ENCODE data around the gene PREX1. TPM values are rescaled to one million over a fixed set of nuclear protein-coding genes. Genes with fewer than 3 reads are reported as not detected.

Gene PREX1
- polyA plus RNA-seq, 1 donor (not counting 4 experiments of a cell fraction or from before 2014, with no cell fraction given): 0.22 TPM

- H3K4me3 ChIP-seq (ENCODE audit: control insufficient read depth in 2 of 3, extremely low read depth in 1 of 3, insufficient read depth in 2 of 3, low read depth in 1 of 3, low read length in 3 of 3): no peak overlapping the region
- no peak for TF ChIP-seq EZH2 (IDR thresholded peaks at IDR 0.05; ENCODE audit: low read length)
- no peak for TF ChIP-seq CTCF (optimal IDR thresholded peaks at IDR 0.05 in 1 of 3, IDR thresholded peaks at IDR 0.05 in 1 of 3, conservative IDR thresholded peaks at IDR 0.05 in 1 of 3; ENCODE audit: extremely low read depth in 1 of 3, insufficient read depth in 2 of 3, low read length in 3 of 3)
- H3K27ac ChIP-seq (ENCODE audit: control insufficient read depth, insufficient read depth, low read length): no peak overlapping the region
- H3K9me3 ChIP-seq (ENCODE audit: control insufficient read depth, low read depth, low read length): no peaks in the 10 kb centered on the region
- H3K9ac ChIP-seq (ENCODE audit: control insufficient read depth, extremely low read depth, insufficient read depth, low read length): no peak overlapping the region
- dilution Hi-C loops (cut with MboI; ENCODE audit: extremely low pct_ligation_motif_present, low sequenced_read_pairs): loop anchor here (25.0 kb wide), 1 partner anchor 259 kb away; the partner anchor contains the start of gene ARFGEF2
- no peaks in the 10 kb centered on the region for H3K79me2 ChIP-seq (ENCODE audit: control insufficient read depth, insufficient read depth, low read length)
- H2AFZ ChIP-seq (ENCODE audit: control insufficient read depth, low read length): no peak overlapping the region
- no peaks in the 10 kb centered on the region for H3K36me3 ChIP-seq (ENCODE audit: control insufficient read depth in 2 of 2, extremely low read depth in 1 of 2, insufficient read depth in 2 of 2, low read length in 2 of 2)
- H3K4me1 ChIP-seq (ENCODE audit: control insufficient read depth, extremely low read depth, insufficient read depth, low read length): no peaks in the 10 kb centered on the region
- no peaks in the 10 kb centered on the region for H3K9me1 ChIP-seq (ENCODE audit: control insufficient read depth, extremely low read depth, insufficient read depth, low read length)
- FAIRE-seq (no peak), DNase-seq (ENCODE audit: low read depth, low spot score) (no peak)
- no peak overlapping the region for H3K4me2 ChIP-seq (ENCODE audit: control insufficient read depth, extremely low read depth, insufficient read depth, low read depth, low read length)
- no peaks in the 10 kb centered on the region for H4K20me1 ChIP-seq (ENCODE audit: control insufficient read depth, extremely low read depth, insufficient read depth, low read length)
- H3K27me3 ChIP-seq (ENCODE audit: control insufficient read depth, extremely low read depth, insufficient read depth, low read length): peaks cover 39% of the 10 kb centered on the region
Measured at GRCh38 chr20:48653706-48654051, 174.1 kb downstream of the PREX1 start.

- H3K4me3 ChIP-seq (ENCODE audit: control insufficient read depth in 2 of 3, extremely low read depth in 1 of 3, insufficient read depth in 2 of 3, low read depth in 1 of 3, low read length in 3 of 3): no peak overlapping the region
- peaks cover 34% of the 10 kb centered on the region for H3K27me3 ChIP-seq (ENCODE audit: control insufficient read depth, extremely low read depth, insufficient read depth, low read length)
- no peaks in the 10 kb centered on the region for H3K4me1 ChIP-seq (ENCODE audit: control insufficient read depth, extremely low read depth, insufficient read depth, low read length)
- no peak overlapping the region for H3K27ac ChIP-seq (ENCODE audit: control insufficient read depth, insufficient read depth, low read length)
- H3K36me3 ChIP-seq (ENCODE audit: control insufficient read depth in 2 of 2, extremely low read depth in 1 of 2, insufficient read depth in 2 of 2, low read length in 2 of 2): no peaks in the 10 kb centered on the region
- H4K20me1 ChIP-seq (ENCODE audit: control insufficient read depth, extremely low read depth, insufficient read depth, low read length): no peaks in the 10 kb centered on the region
- no peaks in the 10 kb centered on the region for H3K9me3 ChIP-seq (ENCODE audit: control insufficient read depth, low read depth, low read length)
- no peaks in the 10 kb centered on the region for H3K79me2 ChIP-seq (ENCODE audit: control insufficient read depth, insufficient read depth, low read length)
- H3K9ac ChIP-seq (ENCODE audit: control insufficient read depth, extremely low read depth, insufficient read depth, low read length): no peak overlapping the region
- no peak overlapping the region for H3K4me2 ChIP-seq (ENCODE audit: control insufficient read depth, extremely low read depth, insufficient read depth, low read depth, low read length)
- DNase-seq (ENCODE audit: low read depth, low spot score) (no peak), FAIRE-seq (no peak)
- H2AFZ ChIP-seq (ENCODE audit: control insufficient read depth, low read length): no peak overlapping the region
- TF ChIP-seq EZH2 (IDR thresholded peaks at IDR 0.05; ENCODE audit: low read length): no peak
- TF ChIP-seq CTCF (optimal IDR thresholded peaks at IDR 0.05 in 1 of 3, IDR thresholded peaks at IDR 0.05 in 1 of 3, conservative IDR thresholded peaks at IDR 0.05 in 1 of 3; ENCODE audit: extremely low read depth in 1 of 3, insufficient read depth in 2 of 3, low read length in 3 of 3): no peak
- H3K9me1 ChIP-seq (ENCODE audit: control insufficient read depth, extremely low read depth, insufficient read depth, low read length): no peaks in the 10 kb centered on the region
- dilution Hi-C loops (cut with MboI; ENCODE audit: extremely low pct_ligation_motif_present, low sequenced_read_pairs): loop anchor here (25.0 kb wide), 1 partner anchor 259 kb away; the partner anchor contains the start of gene ARFGEF2
Measured at GRCh38 chr20:48652961-48653705, 174.7 kb downstream of the PREX1 start.
